ENCODE measurements around the gene MRPL14. TPM values are rescaled to one million over a fixed set of nuclear protein-coding genes. Genes with fewer than 3 reads are reported as not detected.

Gene MRPL14
- total RNA-seq, 4 donors from 2014 or later = 41.7 to 60.3 (median 53.6) TPM

- Histone ChIP-seq H3K27me3 (no peaks in the 10 kb centered on the region), H3K9me3 (no peaks in the 10 kb centered on the region), H3K27ac (no peak overlapping the region), H3K36me3 (no peaks in the 10 kb centered on the region), H3K4me1 (peaks cover 13 to 62% (median 32%) of the 10 kb centered on the region in 3 donors), H3K4me3 (no peak overlapping the region)
- intact Hi-C loops (cut with DNase I) = no loop called here
- TF ChIP-seq CTCF (IDR thresholded peaks at IDR 0.05) (no peak), POLR2A (IDR thresholded peaks at IDR 0.05) (no peak)
- WGBS, 2 donors = 56 to 63% methylated on average over 2 to 3 of the region's 7 CpGs
- DNase-seq = no peak
These were observed 59.8 kb downstream of the MRPL14 start for GRCh38 chr6:44067173-44068139.

- no peak for TF ChIP-seq POLR2A (IDR thresholded peaks at IDR 0.05)
- TF ChIP-seq CTCF (IDR thresholded peaks at IDR 0.05) = no peak
- Histone ChIP-seq H3K4me1 (peaks cover 20 to 63% (median 37%) of the 10 kb centered on the region in 3 donors), H3K4me3 (no peak overlapping the region), H3K9me3 (no peaks in the 10 kb centered on the region), H3K36me3 (no peaks in the 10 kb centered on the region), H3K27me3 (no peaks in the 10 kb centered on the region), H3K27ac (no peak overlapping the region)
- intact Hi-C loops (cut with DNase I) = no loop called here
- WGBS, 2 donors = 94% methylated on average over 2 of the region's 6 CpGs; no CpG with 5 or more reads in 1 of the 2 donors
- no peak for DNase-seq
These were observed 60.7 kb downstream of the MRPL14 start for GRCh38 chr6:44066394-44067172.

- Histone ChIP-seq H3K36me3 (no peaks in the 10 kb centered on the region), H3K4me1 (peaks cover 20 to 73% (median 45%) of the 10 kb centered on the region in 3 donors), H3K4me3 (no peak overlapping the region), H3K27me3 (no peaks in the 10 kb centered on the region), H3K27ac (no peak overlapping the region), H3K9me3 (no peaks in the 10 kb centered on the region)
- WGBS, 2 donors = 78 to 96% methylated on average over 4 to 9 of the region's 13 CpGs
- intact Hi-C loops (cut with DNase I) = no loop called here
- TF ChIP-seq POLR2A (IDR thresholded peaks at IDR 0.05) (no peak), CTCF (IDR thresholded peaks at IDR 0.05) (no peak)
- no peak for DNase-seq
These were observed 61.7 kb downstream of the MRPL14 start for GRCh38 chr6:44065443-44066140.

- peaks cover 20 to 75% (median 47%) of the 10 kb centered on the region in 3 donors for H3K4me1 ChIP-seq
- TF ChIP-seq CTCF (IDR thresholded peaks at IDR 0.05) = no peak
- TF ChIP-seq POLR2A (IDR thresholded peaks at IDR 0.05) = no peak
- intact Hi-C loops (cut with DNase I) = no loop called here
- DNase-seq = no peak
- no peaks in the 10 kb centered on the region for H3K27me3 ChIP-seq
- no peak overlapping the region for H3K4me3 ChIP-seq
- H3K36me3 ChIP-seq = no peaks in the 10 kb centered on the region
- H3K9me3 ChIP-seq = peaks cover 0 to 5% (median 0%) of the 10 kb centered on the region in 3 donors
- 90% methylated on average over 2 of the region's 3 CpGs; no CpG with 5 or more reads in 1 of the 2 donors for WGBS, 2 donors
- peak overlapping the region in 1 of 4 donors; percentile 42 for H3K27ac ChIP-seq
These were observed 62.3 kb downstream of the MRPL14 start for GRCh38 chr6:44064948-44065272.

All from esophagus squamous epithelium (tissue), 5 donors.